ENCODE data around the gene PYGB. TPM values are rescaled to one million over a fixed set of nuclear protein-coding genes. Genes with fewer than 3 reads are reported as not detected.

The PYGB gene
- polyA plus RNA-seq (2012; ENCODE audit: low read depth, missing spikeins) = 16.7 TPM

DNA sequence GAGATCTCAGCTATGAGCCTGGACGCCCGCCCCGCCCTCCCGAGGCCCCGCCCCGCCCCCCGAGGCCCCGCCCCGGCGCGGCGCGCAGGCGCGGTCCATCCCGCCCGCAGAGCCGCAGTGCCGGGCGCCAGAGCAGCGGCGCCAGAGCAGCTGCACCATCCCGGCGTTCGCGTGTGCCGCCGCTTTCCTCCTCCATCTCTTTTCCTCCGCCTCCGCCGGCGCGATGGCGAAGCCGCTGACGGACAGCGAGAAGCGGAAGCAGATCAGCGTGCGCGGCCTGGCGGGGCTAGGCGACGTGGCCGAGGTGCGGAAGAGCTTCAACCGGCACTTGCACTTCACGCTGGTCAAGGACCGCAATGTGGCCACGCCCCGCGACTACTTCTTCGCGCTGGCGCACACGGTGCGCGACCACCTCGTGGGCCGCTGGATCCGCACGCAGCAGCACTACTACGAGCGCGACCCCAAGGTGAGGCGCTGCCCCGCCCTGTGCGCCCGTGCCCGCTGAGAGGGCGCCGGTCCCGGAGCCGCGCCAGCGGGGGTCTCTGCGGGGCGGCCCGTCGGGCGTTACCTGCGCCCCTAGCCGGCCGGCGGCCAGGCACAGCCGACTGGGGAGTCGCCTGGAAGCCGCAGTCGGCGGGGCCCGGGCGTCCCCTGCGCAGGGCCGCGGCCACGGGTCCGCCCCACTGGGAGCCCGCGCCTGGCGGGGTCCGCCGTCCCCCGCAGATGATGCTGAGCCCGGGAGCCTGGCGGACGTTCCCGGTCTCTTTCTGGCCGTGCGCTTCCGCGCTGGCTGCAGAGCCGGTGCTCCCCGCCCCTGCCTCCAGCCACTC is at the start of gene PYGB:
TSS of gene PYGB (plus strand) at position 130 of the 830 bp plus-strand sequence. CDS start at position 224, 94 bp downstream.
- FAIRE-seq (peak; percentile 99), DNase-seq (ENCODE audit: insufficient read length, low spot score) (peak; percentile 91)
- TF ChIP-seq POU2F2 (IDR thresholded peaks at IDR 0.05; ENCODE audit: low read depth, low read length) = no peak
- TF ChIP-seq PAX5 (IDR thresholded peaks at IDR 0.05; ENCODE audit: insufficient read depth, low read length, severe bottlenecking) = no peak
- peak; percentile 83 for TF ChIP-seq POLR2A (IDR thresholded peaks at IDR 0.05; ENCODE audit: low read depth, low read length)
- peak; percentile 16; the same call in 1 of the 2 replicates for TF ChIP-seq SPI1 (IDR thresholded peaks at IDR 0.05; ENCODE audit: low read depth, low read length)
- TF ChIP-seq POLR2AphosphoS5 (IDR thresholded peaks at IDR 0.05; ENCODE audit: low read depth, low read length) = peak; percentile 81
- TF ChIP-seq TAF1 (IDR thresholded peaks at IDR 0.05; ENCODE audit: low read depth, low read length) = peak; percentile 56; the same call in 1 of the 2 replicates

GRCh38 chr20:25198663-25199383 is 49.1 kb upstream of the PYGB start:
- TF ChIP-seq TAF1 (IDR thresholded peaks at IDR 0.05; ENCODE audit: low read depth, low read length) = no peak
- FAIRE-seq (no peak), DNase-seq (ENCODE audit: insufficient read length, low spot score) (no peak)

GRCh38 chr20:25199473-25200260 is 48.2 kb upstream of the PYGB start:
- no peak for TF ChIP-seq POLR2AphosphoS5 (IDR thresholded peaks at IDR 0.05; ENCODE audit: low read depth, low read length)
- no peak for TF ChIP-seq PAX5 (IDR thresholded peaks at IDR 0.05; ENCODE audit: insufficient read depth, low read length, severe bottlenecking)
- TF ChIP-seq SPI1 (IDR thresholded peaks at IDR 0.05; ENCODE audit: low read depth, low read length) = no peak
- no peak for TF ChIP-seq POU2F2 (IDR thresholded peaks at IDR 0.05; ENCODE audit: low read depth, low read length)
- TF ChIP-seq POLR2A (IDR thresholded peaks at IDR 0.05; ENCODE audit: low read depth, low read length) = no peak
- TF ChIP-seq TAF1 (IDR thresholded peaks at IDR 0.05; ENCODE audit: low read depth, low read length) = no peak
- no peak for FAIRE-seq

DNA sequence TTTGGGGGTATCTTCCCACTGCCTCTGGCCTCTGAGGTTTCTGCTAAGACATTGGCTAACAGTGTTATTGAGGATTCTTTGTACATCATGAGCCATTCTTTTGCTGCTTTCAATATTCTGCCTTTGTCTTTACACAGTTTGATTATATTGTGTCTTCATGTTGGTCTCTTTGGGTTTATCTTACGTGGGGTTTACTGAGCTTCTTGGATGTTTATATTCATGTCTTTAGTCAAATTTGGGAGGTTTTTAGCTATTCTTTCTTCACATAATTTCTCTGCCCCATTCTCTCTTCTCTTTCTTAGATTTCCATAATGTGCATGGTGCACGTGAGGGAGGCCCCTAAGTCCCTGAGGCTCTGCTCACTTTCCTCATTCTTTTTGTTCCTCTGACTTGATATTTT is 44.8 kb upstream of the PYGB start:
- no peak for DNase-seq (ENCODE audit: insufficient read length, low spot score)
- TF ChIP-seq SPI1 (IDR thresholded peaks at IDR 0.05; ENCODE audit: low read depth, low read length) = no peak
- TF ChIP-seq POU2F2 (IDR thresholded peaks at IDR 0.05; ENCODE audit: low read depth, low read length) = no peak
- no peak for TF ChIP-seq POLR2A (IDR thresholded peaks at IDR 0.05; ENCODE audit: low read depth, low read length)
- no peak for TF ChIP-seq PAX5 (IDR thresholded peaks at IDR 0.05; ENCODE audit: insufficient read depth, low read length, severe bottlenecking)
- no peak for TF ChIP-seq POLR2AphosphoS5 (IDR thresholded peaks at IDR 0.05; ENCODE audit: low read depth, low read length)
- TF ChIP-seq TAF1 (IDR thresholded peaks at IDR 0.05; ENCODE audit: low read depth, low read length) = no peak
- no peak for FAIRE-seq

More at GRCh38 chr20:25199473-25200260, 48.2 kb upstream of the PYGB start:
- DNase-seq (ENCODE audit: insufficient read length, low spot score) = no peak

- TF ChIP-seq PAX5 (IDR thresholded peaks at IDR 0.05; ENCODE audit: insufficient read depth, low read length, severe bottlenecking) (no peak), POU2F2 (IDR thresholded peaks at IDR 0.05; ENCODE audit: low read depth, low read length) (no peak), POLR2AphosphoS5 (IDR thresholded peaks at IDR 0.05; ENCODE audit: low read depth, low read length) (no peak), SPI1 (IDR thresholded peaks at IDR 0.05; ENCODE audit: low read depth, low read length) (no peak), POLR2A (IDR thresholded peaks at IDR 0.05; ENCODE audit: low read depth, low read length) (no peak), TAF1 (IDR thresholded peaks at IDR 0.05; ENCODE audit: low read depth, low read length) (no peak)
- FAIRE-seq = no peak
- DNase-seq (ENCODE audit: insufficient read length, low spot score) = no peak
Observed at GRCh38 chr20:25203871-25204320, 44.0 kb upstream of the PYGB start.

DNA sequence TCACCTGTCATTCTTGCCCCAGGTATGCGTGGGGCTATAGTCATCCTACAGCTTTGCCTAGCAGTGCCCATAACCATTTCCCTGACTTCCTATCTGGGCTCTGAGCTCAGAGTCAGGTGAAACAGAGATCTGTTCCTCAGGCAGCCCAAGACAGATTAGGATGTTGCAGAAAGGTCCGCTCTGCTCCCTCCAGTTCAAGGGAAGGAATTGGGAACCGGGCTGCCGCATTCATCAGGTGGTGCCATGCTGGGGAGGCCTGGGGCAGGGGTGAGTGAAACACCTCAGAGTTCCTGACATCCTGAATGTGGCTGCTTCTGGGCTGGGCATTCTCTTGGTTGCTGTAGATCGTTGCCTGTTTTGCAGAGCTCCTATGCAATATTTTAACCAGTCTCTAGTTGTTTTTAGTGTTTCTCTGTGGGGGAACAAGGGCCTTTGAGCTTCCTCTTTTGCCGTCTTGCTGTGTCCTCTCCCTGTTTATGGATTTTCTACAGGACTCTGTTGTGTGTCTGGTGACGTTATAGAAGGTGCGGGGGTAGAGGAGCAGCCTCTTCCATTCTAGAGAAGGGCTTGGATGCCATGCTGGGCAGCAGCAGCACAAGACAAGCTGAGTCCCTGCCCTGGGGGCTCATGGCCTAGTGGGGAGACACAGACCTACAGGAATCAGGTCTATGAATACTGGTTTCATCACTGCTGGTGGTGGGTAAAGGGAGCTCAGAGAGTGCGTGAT is 43.2 kb upstream of the PYGB start:
- TF ChIP-seq SPI1 (IDR thresholded peaks at IDR 0.05; ENCODE audit: low read depth, low read length) = no peak
- no peak for TF ChIP-seq POU2F2 (IDR thresholded peaks at IDR 0.05; ENCODE audit: low read depth, low read length)
- FAIRE-seq = no peak
- no peak for DNase-seq (ENCODE audit: insufficient read length, low spot score)

GRCh38 chr20:25205277-25206062 is 42.4 kb upstream of the PYGB start:
- TF ChIP-seq POLR2AphosphoS5 (IDR thresholded peaks at IDR 0.05; ENCODE audit: low read depth, low read length) = no peak
- TF ChIP-seq POU2F2 (IDR thresholded peaks at IDR 0.05; ENCODE audit: low read depth, low read length) = no peak
- TF ChIP-seq POLR2A (IDR thresholded peaks at IDR 0.05; ENCODE audit: low read depth, low read length) = no peak
- no peak for TF ChIP-seq SPI1 (IDR thresholded peaks at IDR 0.05; ENCODE audit: low read depth, low read length)
- TF ChIP-seq PAX5 (IDR thresholded peaks at IDR 0.05; ENCODE audit: insufficient read depth, low read length, severe bottlenecking) = no peak
- FAIRE-seq = no peak
- no peak for DNase-seq (ENCODE audit: insufficient read length, low spot score)

- no peak for TF ChIP-seq POLR2A (IDR thresholded peaks at IDR 0.05; ENCODE audit: low read depth, low read length)
- TF ChIP-seq POLR2AphosphoS5 (IDR thresholded peaks at IDR 0.05; ENCODE audit: low read depth, low read length) = no peak
- TF ChIP-seq SPI1 (IDR thresholded peaks at IDR 0.05; ENCODE audit: low read depth, low read length) = no peak
- no peak for TF ChIP-seq TAF1 (IDR thresholded peaks at IDR 0.05; ENCODE audit: low read depth, low read length)
- TF ChIP-seq POU2F2 (IDR thresholded peaks at IDR 0.05; ENCODE audit: low read depth, low read length) = no peak
- TF ChIP-seq PAX5 (IDR thresholded peaks at IDR 0.05; ENCODE audit: insufficient read depth, low read length, severe bottlenecking) = no peak
- no peak for DNase-seq (ENCODE audit: insufficient read length, low spot score)
Observed at GRCh38 chr20:25206063-25206403, 41.9 kb upstream of the PYGB start.

More at GRCh38 chr20:25206063-25206403, 41.9 kb upstream of the PYGB start:
- FAIRE-seq = no peak
